ENCODE results near the gene SLC38A1. TPM values are rescaled to one million over a fixed set of nuclear protein-coding genes. Genes with fewer than 3 reads are reported as not detected.

Gene SLC38A1
- total RNA-seq, 2 donors from 2014 or later: 79.6 to 116 TPM

- no peaks in the 10 kb centered on the region for H3K4me1 ChIP-seq
- no peaks in the 10 kb centered on the region for H3K9me3 ChIP-seq
- H3K4me3 ChIP-seq: no peak overlapping the region
- no peak for DNase-seq (ENCODE audit: low spot score)
- H3K27ac ChIP-seq: no peak overlapping the region
- no peaks in the 10 kb centered on the region for H3K27me3 ChIP-seq
- H3K36me3 ChIP-seq: no peaks in the 10 kb centered on the region
- no peak for TF ChIP-seq CTCF (IDR thresholded peaks at IDR 0.05)
Observed at GRCh38 chr12:46145881-46146280, 123.0 kb downstream of the SLC38A1 start.

GRCh38 chr12:46144433-46144832 lies 124.4 kb downstream of the SLC38A1 start:
- Histone ChIP-seq H3K36me3 (no peaks in the 10 kb centered on the region), H3K4me1 (no peaks in the 10 kb centered on the region), H3K4me3 (no peak overlapping the region), H3K9me3 (no peaks in the 10 kb centered on the region), H3K27me3 (no peaks in the 10 kb centered on the region), H3K27ac (no peak overlapping the region)
- no peak for TF ChIP-seq CTCF (IDR thresholded peaks at IDR 0.05)
- no peak for DNase-seq (ENCODE audit: low spot score)

GRCh38 chr12:46136249-46136648 lies 132.6 kb downstream of the SLC38A1 start:
- H3K4me1 ChIP-seq: peaks cover 0 to 7% of the 10 kb centered on the region in 2 donors
- H3K36me3 ChIP-seq: no peaks in the 10 kb centered on the region
- no peaks in the 10 kb centered on the region for H3K9me3 ChIP-seq
- H3K27me3 ChIP-seq: no peaks in the 10 kb centered on the region
- TF ChIP-seq CTCF (IDR thresholded peaks at IDR 0.05): no peak
- no peak overlapping the region for H3K4me3 ChIP-seq
- no peak for DNase-seq (ENCODE audit: low spot score)
- H3K27ac ChIP-seq: no peak overlapping the region

- Histone ChIP-seq H3K27ac (no peak overlapping the region), H3K36me3 (no peaks in the 10 kb centered on the region), H3K4me3 (no peak overlapping the region), H3K27me3 (no peaks in the 10 kb centered on the region), H3K4me1 (peaks cover 0 to 7% of the 10 kb centered on the region in 2 donors), H3K9me3 (no peaks in the 10 kb centered on the region)
- no peak for DNase-seq (ENCODE audit: low spot score)
- TF ChIP-seq CTCF (IDR thresholded peaks at IDR 0.05): no peak
Observed at GRCh38 chr12:46135750-46136149, 133.1 kb downstream of the SLC38A1 start.

GRCh38 chr12:46134852-46135251 lies 134.0 kb downstream of the SLC38A1 start:
- TF ChIP-seq CTCF (IDR thresholded peaks at IDR 0.05): no peak
- DNase-seq (ENCODE audit: low spot score): no peak
- Histone ChIP-seq H3K27ac (no peak overlapping the region), H3K36me3 (no peaks in the 10 kb centered on the region), H3K4me3 (no peak overlapping the region), H3K27me3 (no peaks in the 10 kb centered on the region), H3K4me1 (peaks cover 0 to 7% of the 10 kb centered on the region in 2 donors), H3K9me3 (no peaks in the 10 kb centered on the region)

- no peaks in the 10 kb centered on the region for H3K27me3 ChIP-seq
- no peak overlapping the region for H3K4me3 ChIP-seq
- H3K9me3 ChIP-seq: no peaks in the 10 kb centered on the region
- H3K4me1 ChIP-seq: peaks cover 0 to 7% of the 10 kb centered on the region in 2 donors
- no peak overlapping the region for H3K27ac ChIP-seq
- TF ChIP-seq CTCF (IDR thresholded peaks at IDR 0.05): no peak
- no peak for DNase-seq (ENCODE audit: low spot score)
- no peaks in the 10 kb centered on the region for H3K36me3 ChIP-seq
Observed at GRCh38 chr12:46134205-46134811, 134.5 kb downstream of the SLC38A1 start.
